ENCODE measurements around the gene DAAM2. TPM values are rescaled to one million over a fixed set of nuclear protein-coding genes. Genes with fewer than 3 reads are reported as not detected.

Gene DAAM2
- total RNA-seq, 1 donor from 2014 or later, result not detected

- intact Hi-C loops (cut with micrococcal nuclease), result no loop called here
These were observed 5.5 kb upstream of the DAAM2 start for GRCh38 chr6:39786649-39787048.

- intact Hi-C loops (cut with micrococcal nuclease), result no loop called here
These were observed 4.9 kb upstream of the DAAM2 start for GRCh38 chr6:39787322-39787721.

- intact Hi-C loops (cut with micrococcal nuclease), result no loop called here
These were observed 1.4 kb upstream of the DAAM2 start for GRCh38 chr6:39790772-39791171.

GRCh38 chr6:39791311-39791710, 865 bp upstream of the DAAM2 start:
- intact Hi-C loops (cut with micrococcal nuclease), result no loop called here

- intact Hi-C loops (cut with micrococcal nuclease), result no loop called here
These were observed 619 bp downstream of the DAAM2 start for GRCh38 chr6:39792540-39793450.

GRCh38 chr6:39793516-39793915, 1.3 kb downstream of the DAAM2 start:
- intact Hi-C loops (cut with micrococcal nuclease), result no loop called here

GRCh38 chr6:39794231-39794630, 2.1 kb downstream of the DAAM2 start:
- intact Hi-C loops (cut with micrococcal nuclease), result no loop called here

GRCh38 chr6:39797751-39798150, 5.6 kb downstream of the DAAM2 start:
- intact Hi-C loops (cut with micrococcal nuclease), result no loop called here

GRCh38 chr6:39800034-39801032, 8.2 kb downstream of the DAAM2 start:
- intact Hi-C loops (cut with micrococcal nuclease), result no loop called here

- intact Hi-C loops (cut with micrococcal nuclease), result no loop called here
These were observed 9.5 kb downstream of the DAAM2 start for GRCh38 chr6:39801456-39802251.

- intact Hi-C loops (cut with micrococcal nuclease), result no loop called here
These were observed 11.7 kb downstream of the DAAM2 start for GRCh38 chr6:39803872-39804271.

- intact Hi-C loops (cut with micrococcal nuclease), result no loop called here
These were observed 12.4 kb downstream of the DAAM2 start for GRCh38 chr6:39804466-39805065.

- intact Hi-C loops (cut with micrococcal nuclease), result no loop called here
These were observed 14.1 kb downstream of the DAAM2 start for GRCh38 chr6:39806278-39806677.

GRCh38 chr6:39808346-39808745, 16.2 kb downstream of the DAAM2 start:
- intact Hi-C loops (cut with micrococcal nuclease), result no loop called here

GRCh38 chr6:39808964-39809363, 16.8 kb downstream of the DAAM2 start:
- intact Hi-C loops (cut with micrococcal nuclease), result no loop called here

GRCh38 chr6:39811835-39812345, 19.7 kb downstream of the DAAM2 start:
- intact Hi-C loops (cut with micrococcal nuclease), result no loop called here

- intact Hi-C loops (cut with micrococcal nuclease), result no loop called here
These were observed 20.3 kb downstream of the DAAM2 start for GRCh38 chr6:39812496-39812852.

GRCh38 chr6:39812853-39813533, 20.8 kb downstream of the DAAM2 start:
- intact Hi-C loops (cut with micrococcal nuclease), result no loop called here

- intact Hi-C loops (cut with micrococcal nuclease), result no loop called here
These were observed 22.1 kb downstream of the DAAM2 start for GRCh38 chr6:39814236-39814635.

- intact Hi-C loops (cut with micrococcal nuclease), result no loop called here
These were observed 23.2 kb downstream of the DAAM2 start for GRCh38 chr6:39815356-39815755.
